Trophoblast cell (in vitro differentiated cells and primary cell): Measurements from ENCODE around the gene SLC25A25.
A peak's percentile ranks its signal among the peaks of the same experiment; 100 is the strongest.

Experiments
- DNase-seq, 2 donors: peaks; one replicate each; pipeline ENCODE4 v3.0.0-alpha.2; 2016
- H2AFZ ChIP-seq: 2 replicates; pipeline ENCODE4 v1.6.1; 2013; ENCODE audit warnings: low read length, moderate library complexity, mild to moderate bottlenecking; ENCODE audit not compliant: insufficient read depth, poor library complexity
- H2AK5ac ChIP-seq: 2 replicates; pipeline ENCODE4 v1.6.1; 2013; ENCODE audit warnings: mild to moderate bottlenecking, low read length
- H2BK120ac ChIP-seq: 2 replicates; pipeline ENCODE4 v1.6.1; 2013; ENCODE audit warnings: low read length, mild to moderate bottlenecking, moderate library complexity; ENCODE audit not compliant: insufficient read depth, poor library complexity
- H2BK12ac ChIP-seq: 2 replicates; pipeline ENCODE4 v1.6.1; 2013; ENCODE audit warnings: mild to moderate bottlenecking, low read length, moderate library complexity
- H2BK5ac ChIP-seq: 2 replicates; pipeline ENCODE4 v1.6.1; 2013; ENCODE audit warnings: low read length, low read depth, moderate library complexity, mild to moderate bottlenecking; ENCODE audit not compliant: poor library complexity
- H3K14ac ChIP-seq: 2 replicates; pipeline ENCODE4 v1.6.1; 2013; ENCODE audit warnings: mild to moderate bottlenecking, low read length
- H3K18ac ChIP-seq: 2 replicates; pipeline ENCODE4 v1.6.1; 2013; ENCODE audit warnings: mild to moderate bottlenecking, low read length
- H3K23ac ChIP-seq: 2 replicates; pipeline ENCODE4 v1.6.1; 2013; ENCODE audit warnings: low read length
- H3K27ac ChIP-seq: 2 replicates; pipeline ENCODE4 v1.5.1; 2013; ENCODE audit warnings: low read depth, mild to moderate bottlenecking, inconsistent platforms, low read length, moderate library complexity
- H3K27me3 ChIP-seq: 2 replicates; pipeline ENCODE4 v1.6.1; 2013; ENCODE audit warnings: inconsistent platforms, mild to moderate bottlenecking, low read length, moderate library complexity; ENCODE audit not compliant: insufficient read depth
- H3K36me3 ChIP-seq, 2 experiments: 1 replicate in 1 of 2; 2 replicates in 1 of 2; pipeline ENCODE4 v1.6.1; 2013; ENCODE audit warnings: low read length in 2 of 2, mild to moderate bottlenecking in 2 of 2, moderate library complexity in 1 of 2; ENCODE audit not compliant: insufficient read depth in 2 of 2, control insufficient read depth in 1 of 2
- H3K4ac ChIP-seq: 2 replicates; pipeline ENCODE4 v1.6.1; 2013; ENCODE audit warnings: low read depth, mild to moderate bottlenecking, low read length, moderate library complexity
- H3K4me1 ChIP-seq, 2 experiments: 1 replicate in 1 of 2; 2 replicates in 1 of 2; pipeline ENCODE4 v1.6.1; 2013; ENCODE audit warnings: low read length in 2 of 2, mild to moderate bottlenecking in 2 of 2, moderate library complexity in 1 of 2; ENCODE audit not compliant: insufficient read depth in 2 of 2, control insufficient read depth in 1 of 2
- H3K4me2 ChIP-seq: 2 replicates; pipeline ENCODE4 v1.6.1; 2013; ENCODE audit warnings: inconsistent platforms, mild to moderate bottlenecking, low read length, moderate library complexity
- H3K4me3 ChIP-seq: 2 replicates; pipeline ENCODE4 v1.5.1; 2013; ENCODE audit warnings: mild to moderate bottlenecking, low read depth, low read length, inconsistent platforms
- H3K79me1 ChIP-seq: one replicate; pipeline ENCODE4 v1.6.1; 2013; ENCODE audit warnings: low read length
- H3K79me2 ChIP-seq: 2 replicates; pipeline ENCODE4 v1.6.1; 2013; ENCODE audit warnings: low read length, mild to moderate bottlenecking; ENCODE audit not compliant: control insufficient read depth, insufficient read depth, poor library complexity
- H3K9ac ChIP-seq: 2 replicates; pipeline ENCODE4 v1.6.1; 2013; ENCODE audit warnings: mild to moderate bottlenecking, low read length
- H3K9me3 ChIP-seq: 2 replicates; pipeline ENCODE4 v1.6.1; 2013; ENCODE audit warnings: low read depth, mild to moderate bottlenecking, control low read depth, inconsistent platforms, low read length; ENCODE audit not compliant: insufficient read depth
- H4K12ac ChIP-seq: 2 replicates; pipeline ENCODE4 v1.6.1; 2013; ENCODE audit warnings: low read depth, mild to moderate bottlenecking, low read length, moderate library complexity
- H4K8ac ChIP-seq: 2 replicates; pipeline ENCODE4 v1.6.1; 2013; ENCODE audit warnings: low read depth, mild to moderate bottlenecking, low read length, moderate library complexity
- H4K91ac ChIP-seq: one replicate; pipeline ENCODE4 v1.6.1; 2013; ENCODE audit warnings: low read depth, mild to moderate bottlenecking, low read length, moderate library complexity
- WGBS: extraction: QIAGEN DNeasy Blood & Tissue Kit; methylation state at CpG from one replicate; pipeline ENCODE4 v1.1.7; 2013; ENCODE audit warnings: missing lambda C conversion rate; ENCODE audit not compliant: insufficient read length, insufficient coverage; ENCODE audit errors: extremely low coverage; 5-methylcytosine and 5-hydroxymethylcytosine counted together

The SLC25A25 gene

GRCh38 chr9:128122809-128123175 is 54.8 kb downstream of the SLC25A25 start:
- H2BK12ac ChIP-seq: no peak overlapping the region
- no peak for DNase-seq
- peaks cover 5 to 6% of the 10 kb centered on the region in 2 experiments for H3K4me1 ChIP-seq
- H2AFZ ChIP-seq: no peak overlapping the region
- no peaks in the 10 kb centered on the region for H3K27me3 ChIP-seq
- H2AK5ac ChIP-seq: no peak overlapping the region
- peaks cover 8% of the 10 kb centered on the region for H3K79me2 ChIP-seq
- peaks cover 4% of the 10 kb centered on the region for H3K9me3 ChIP-seq
- H3K18ac ChIP-seq: no peak overlapping the region
- peaks cover 42 to 44% of the 10 kb centered on the region in 2 experiments for H3K36me3 ChIP-seq
- H3K23ac ChIP-seq: no peak overlapping the region
- no peak overlapping the region for H4K8ac ChIP-seq
- H3K27ac ChIP-seq: no peak overlapping the region
- whole genome bisulfite sequencing: no CpG with 5 or more reads among the region's 24 CpGs
- peaks cover 8% of the 10 kb centered on the region for H3K79me1 ChIP-seq
- H3K4me2 ChIP-seq: no peak overlapping the region
- no peak overlapping the region for H4K12ac ChIP-seq
- no peak overlapping the region for H3K4ac ChIP-seq
- no peak overlapping the region for H3K9ac ChIP-seq
- no peak overlapping the region for H3K14ac ChIP-seq
- H4K91ac ChIP-seq: no peak overlapping the region
- H2BK5ac ChIP-seq: no peak overlapping the region
- no peak overlapping the region for H2BK120ac ChIP-seq
- no peak overlapping the region for H3K4me3 ChIP-seq

- DNase-seq: no peak
- no peak overlapping the region for H3K18ac ChIP-seq
- peaks cover 42 to 44% of the 10 kb centered on the region in 2 experiments for H3K36me3 ChIP-seq
- no peak overlapping the region for H4K91ac ChIP-seq
- H3K4me1 ChIP-seq: peaks cover 5 to 7% of the 10 kb centered on the region in 2 experiments
- H2AFZ ChIP-seq: no peak overlapping the region
- H3K4me2 ChIP-seq: no peak overlapping the region
- H3K79me2 ChIP-seq: peaks cover 13% of the 10 kb centered on the region
- H4K12ac ChIP-seq: no peak overlapping the region
- H3K4ac ChIP-seq: no peak overlapping the region
- WGBS: no CpG with 5 or more reads among the region's 21 CpGs
- no peak overlapping the region for H2BK12ac ChIP-seq
- peaks cover 14% of the 10 kb centered on the region for H3K79me1 ChIP-seq
- H3K4me3 ChIP-seq: no peak overlapping the region
- H3K14ac ChIP-seq: no peak overlapping the region
- H2BK5ac ChIP-seq: no peak overlapping the region
- H4K8ac ChIP-seq: no peak overlapping the region
- H2BK120ac ChIP-seq: no peak overlapping the region
- no peak overlapping the region for H3K27ac ChIP-seq
- H3K23ac ChIP-seq: no peak overlapping the region
- H2AK5ac ChIP-seq: no peak overlapping the region
- H3K27me3 ChIP-seq: no peaks in the 10 kb centered on the region
- no peak overlapping the region for H3K9ac ChIP-seq
- H3K9me3 ChIP-seq: peaks cover 4% of the 10 kb centered on the region
Measured at GRCh38 chr9:128123451-128124080, 55.5 kb downstream of the SLC25A25 start.

- H3K27me3 ChIP-seq: no peaks in the 10 kb centered on the region
- no peak overlapping the region for H4K91ac ChIP-seq
- peaks cover 14% of the 10 kb centered on the region for H3K79me2 ChIP-seq
- H3K79me1 ChIP-seq: peaks cover 16% of the 10 kb centered on the region
- no peak overlapping the region for H3K23ac ChIP-seq
- no peak overlapping the region for H3K9ac ChIP-seq
- no peak overlapping the region for H2BK120ac ChIP-seq
- no peak overlapping the region for H3K4ac ChIP-seq
- H4K12ac ChIP-seq: no peak overlapping the region
- no peak overlapping the region for H2BK5ac ChIP-seq
- peaks cover 7% of the 10 kb centered on the region for H3K9me3 ChIP-seq
- no peak overlapping the region for H3K4me3 ChIP-seq
- H2AFZ ChIP-seq: no peak overlapping the region
- peaks cover 42 to 44% of the 10 kb centered on the region in 2 experiments for H3K36me3 ChIP-seq
- H3K14ac ChIP-seq: no peak overlapping the region
- WGBS: no CpG with 5 or more reads among the region's 8 CpGs
- no peak overlapping the region for H3K27ac ChIP-seq
- H2BK12ac ChIP-seq: no peak overlapping the region
- no peak overlapping the region for H3K4me2 ChIP-seq
- no peak overlapping the region for H4K8ac ChIP-seq
- peak in 1 of 2 donors; percentile 11 for DNase-seq
- H3K4me1 ChIP-seq: peaks cover 5 to 13% of the 10 kb centered on the region in 2 experiments
- no peak overlapping the region for H2AK5ac ChIP-seq
- H3K18ac ChIP-seq: peak overlapping the region; percentile 12
Measured at GRCh38 chr9:128124451-128124850, 56.4 kb downstream of the SLC25A25 start.

GRCh38 chr9:128124873-128125579 is 57.0 kb downstream of the SLC25A25 start:
- Histone ChIP-seq H4K91ac (no peak overlapping the region), H3K4me1 (peaks cover 5 to 13% of the 10 kb centered on the region in 2 experiments), H2AFZ (no peak overlapping the region), H3K79me1 (peaks cover 16% of the 10 kb centered on the region), H3K4me3 (no peak overlapping the region), H3K9ac (peak overlapping the region; percentile 16), H2BK120ac (no peak overlapping the region), H3K27me3 (no peaks in the 10 kb centered on the region), H3K79me2 (peaks cover 14% of the 10 kb centered on the region), H2BK5ac (no peak overlapping the region), H3K4me2 (no peak overlapping the region), H4K12ac (no peak overlapping the region), H3K36me3 (peaks cover 41 to 44% of the 10 kb centered on the region in 2 experiments), H2AK5ac (no peak overlapping the region), H3K18ac (peak overlapping the region; percentile 12), H3K4ac (no peak overlapping the region), H4K8ac (no peak overlapping the region), H3K27ac (no peak overlapping the region), H3K9me3 (peaks cover 7% of the 10 kb centered on the region), H3K23ac (no peak overlapping the region), H2BK12ac (no peak overlapping the region), H3K14ac (no peak overlapping the region)
- peak in 1 of 2 donors; percentile 43 for DNase-seq
- WGBS: no CpG with 5 or more reads among the region's 16 CpGs
